Type B pancreatic cell (in vitro differentiated cells): Measurements from ENCODE around the gene TTC1. TPM values are rescaled to one million over a fixed set of nuclear protein-coding genes. Genes with fewer than 3 reads are reported as not detected.
"Not testable (repeated sequence)": the region's sequence is repeated elsewhere in the genome, so short reads cannot be mapped to it uniquely, and the experiment has no call there.

ENCODE experiments used
- DNase-seq: peaks from one replicate; pipeline ENCODE4 v3.0.0; 2021; ENCODE audit warnings: mixed read lengths; ENCODE audit not compliant: unreplicated experiment; ENCODE audit errors: extremely low spot score
- H3K27ac Mint-ChIP-seq: 2 replicates; pipeline ENCODE4 v1.8.0; 2021; ENCODE audit warnings: mild to moderate bottlenecking, mixed read lengths
- H3K27me3 Mint-ChIP-seq: 2 replicates; pipeline ENCODE4 v1.8.0; 2021; ENCODE audit warnings: mixed read lengths
- H3K36me3 Mint-ChIP-seq: 2 replicates; pipeline ENCODE4 v1.8.0; 2021; ENCODE audit warnings: mixed read lengths
- H3K4me1 Mint-ChIP-seq: one replicate; pipeline ENCODE4 v1.8.0; 2021; ENCODE audit warnings: mixed read lengths; ENCODE audit not compliant: unreplicated experiment
- H3K4me3 Mint-ChIP-seq: 2 replicates; pipeline ENCODE4 v1.8.0; 2021; ENCODE audit warnings: mild to moderate bottlenecking, mixed read lengths
- H3K9me3 Mint-ChIP-seq: 2 replicates; pipeline ENCODE4 v1.8.0; 2021; ENCODE audit warnings: mixed read lengths
- total RNA-seq: library from RNA; stranded (reverse); gene quantifications from 2 replicates; pipeline ENCODE4 v1.2.1, GENCODE V29; 2021; ENCODE audit warnings: low replicate concordance
- TF ChIP-seq, protein P1 (sequence below): fragments of 200-600 bp; sonication (generic); conservative IDR thresholded peaks from 2 replicates; pipeline ENCODE4 v1.5.0; 2021; ENCODE audit warnings: antibody characterized with exemption, mild to moderate bottlenecking

TTC1 gene
- total RNA-seq, 1 donor from 2014 or later: 34.6 TPM

DNA sequence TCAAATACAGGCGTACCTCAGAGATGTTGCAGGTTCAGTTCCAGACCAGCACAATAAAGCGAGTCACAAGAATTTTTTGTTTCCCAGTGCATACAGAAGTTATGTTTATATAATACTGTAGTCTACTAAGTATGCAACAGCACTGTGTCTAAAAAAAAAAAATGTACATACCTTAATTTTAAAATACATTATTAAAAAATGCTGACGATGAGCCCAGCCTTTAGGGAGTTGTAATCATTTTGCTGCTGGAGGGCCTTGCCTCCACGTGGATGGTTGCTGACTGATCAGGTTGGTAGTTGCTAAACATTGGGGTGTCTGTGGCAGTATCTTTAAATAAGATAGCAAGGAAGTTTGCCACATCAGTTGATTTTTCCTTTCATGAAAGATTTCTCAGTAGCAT, 48.3 kb downstream of the TTC1 start:
- no peak for DNase-seq
- TF ChIP-seq, protein P1, sequence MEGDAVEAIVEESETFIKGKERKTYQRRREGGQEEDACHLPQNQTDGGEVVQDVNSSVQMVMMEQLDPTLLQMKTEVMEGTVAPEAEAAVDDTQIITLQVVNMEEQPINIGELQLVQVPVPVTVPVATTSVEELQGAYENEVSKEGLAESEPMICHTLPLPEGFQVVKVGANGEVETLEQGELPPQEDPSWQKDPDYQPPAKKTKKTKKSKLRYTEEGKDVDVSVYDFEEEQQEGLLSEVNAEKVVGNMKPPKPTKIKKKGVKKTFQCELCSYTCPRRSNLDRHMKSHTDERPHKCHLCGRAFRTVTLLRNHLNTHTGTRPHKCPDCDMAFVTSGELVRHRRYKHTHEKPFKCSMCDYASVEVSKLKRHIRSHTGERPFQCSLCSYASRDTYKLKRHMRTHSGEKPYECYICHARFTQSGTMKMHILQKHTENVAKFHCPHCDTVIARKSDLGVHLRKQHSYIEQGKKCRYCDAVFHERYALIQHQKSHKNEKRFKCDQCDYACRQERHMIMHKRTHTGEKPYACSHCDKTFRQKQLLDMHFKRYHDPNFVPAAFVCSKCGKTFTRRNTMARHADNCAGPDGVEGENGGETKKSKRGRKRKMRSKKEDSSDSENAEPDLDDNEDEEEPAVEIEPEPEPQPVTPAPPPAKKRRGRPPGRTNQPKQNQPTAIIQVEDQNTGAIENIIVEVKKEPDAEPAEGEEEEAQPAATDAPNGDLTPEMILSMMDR: no peak
- Mint-ChIP-seq H3K4me1 (no peaks in the 10 kb centered on the region), H3K27ac (no peak overlapping the region), H3K27me3 (no peaks in the 10 kb centered on the region), H3K36me3 (peaks cover 41% of the 10 kb centered on the region), H3K4me3 (no peak overlapping the region), H3K9me3 (no peaks in the 10 kb centered on the region)

DNA sequence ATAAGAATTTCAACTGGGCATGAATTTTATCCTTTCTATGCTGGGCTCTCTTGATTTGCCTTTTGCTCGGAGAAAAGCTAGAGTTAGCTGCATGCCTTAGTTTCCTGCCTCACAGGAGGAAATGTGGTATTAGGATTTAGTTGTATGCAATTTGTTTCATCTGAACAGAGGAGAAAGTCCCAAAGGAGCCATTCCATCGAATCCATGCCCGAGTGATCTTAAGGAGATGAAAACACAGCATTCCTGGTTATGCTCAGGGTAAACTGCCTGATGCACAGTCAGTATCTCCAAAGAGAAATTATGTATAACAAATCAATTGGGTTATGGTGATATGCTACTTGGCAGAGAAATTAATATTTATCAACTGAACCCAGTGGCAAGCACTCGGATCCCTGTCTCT, 51.1 kb downstream of the TTC1 start:
- TF ChIP-seq, protein P1: no peak
- Mint-ChIP-seq H3K27me3 (no peaks in the 10 kb centered on the region), H3K4me1 (peaks cover 4% of the 10 kb centered on the region), H3K27ac (no peak overlapping the region), H3K9me3 (no peaks in the 10 kb centered on the region), H3K36me3 (peaks cover 31% of the 10 kb centered on the region), H3K4me3 (no peak overlapping the region)
- DNase-seq: no peak

DNA sequence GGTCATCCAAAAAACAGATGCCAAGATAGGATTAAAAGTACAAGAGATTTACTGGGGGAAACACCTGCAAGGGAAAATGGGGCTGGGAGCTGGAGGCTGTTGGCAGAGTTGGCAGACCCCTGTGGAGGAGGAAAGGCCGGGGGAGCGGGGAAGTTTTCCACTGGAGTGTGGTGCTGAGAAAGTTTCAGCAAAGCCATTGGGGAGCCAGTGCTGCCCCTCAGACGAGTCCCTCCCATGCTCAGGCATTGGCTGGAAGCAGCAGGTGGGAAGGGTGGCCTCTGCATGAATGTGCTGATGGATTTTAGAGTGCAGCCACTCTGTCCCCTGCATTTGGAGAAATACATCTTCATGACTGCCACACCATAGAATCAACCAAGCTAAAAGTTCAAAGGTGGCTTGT, 52.8 kb downstream of the TTC1 start:
- Mint-ChIP-seq H3K4me3 (no peak overlapping the region), H3K9me3 (no peaks in the 10 kb centered on the region), H3K4me1 (peaks cover 9% of the 10 kb centered on the region), H3K27ac (no peak overlapping the region), H3K36me3 (peaks cover 21% of the 10 kb centered on the region), H3K27me3 (no peaks in the 10 kb centered on the region)
- no peak for DNase-seq
- TF ChIP-seq, protein P1: no peak

DNA sequence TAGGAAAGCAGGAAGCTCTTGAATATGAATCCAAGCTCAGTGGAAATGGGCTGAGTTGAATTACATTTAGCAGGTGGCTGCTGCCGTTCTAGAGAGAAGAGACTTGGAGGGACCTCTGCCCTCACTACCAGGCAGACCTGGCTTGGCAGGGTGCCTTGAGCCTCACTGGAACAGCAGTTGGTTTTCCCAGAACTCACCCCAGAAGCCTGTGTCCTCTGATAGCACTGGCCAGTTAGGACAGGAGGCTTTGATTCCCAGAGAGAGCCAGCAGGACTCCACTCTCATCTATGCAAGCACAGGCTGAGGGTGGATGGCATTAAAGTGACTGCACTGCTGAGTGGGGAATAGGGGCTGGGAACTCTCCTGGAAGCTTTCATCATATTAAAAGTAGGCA, 55.5 kb downstream of the TTC1 start:
- Mint-ChIP-seq H3K36me3 (peaks cover 9% of the 10 kb centered on the region), H3K4me1 (peaks cover 9% of the 10 kb centered on the region), H3K4me3 (no peak overlapping the region), H3K27me3 (no peaks in the 10 kb centered on the region), H3K27ac (peak overlapping the region; percentile 95), H3K9me3 (no peaks in the 10 kb centered on the region)
- no peak for DNase-seq
- TF ChIP-seq, protein P1: no peak

DNA sequence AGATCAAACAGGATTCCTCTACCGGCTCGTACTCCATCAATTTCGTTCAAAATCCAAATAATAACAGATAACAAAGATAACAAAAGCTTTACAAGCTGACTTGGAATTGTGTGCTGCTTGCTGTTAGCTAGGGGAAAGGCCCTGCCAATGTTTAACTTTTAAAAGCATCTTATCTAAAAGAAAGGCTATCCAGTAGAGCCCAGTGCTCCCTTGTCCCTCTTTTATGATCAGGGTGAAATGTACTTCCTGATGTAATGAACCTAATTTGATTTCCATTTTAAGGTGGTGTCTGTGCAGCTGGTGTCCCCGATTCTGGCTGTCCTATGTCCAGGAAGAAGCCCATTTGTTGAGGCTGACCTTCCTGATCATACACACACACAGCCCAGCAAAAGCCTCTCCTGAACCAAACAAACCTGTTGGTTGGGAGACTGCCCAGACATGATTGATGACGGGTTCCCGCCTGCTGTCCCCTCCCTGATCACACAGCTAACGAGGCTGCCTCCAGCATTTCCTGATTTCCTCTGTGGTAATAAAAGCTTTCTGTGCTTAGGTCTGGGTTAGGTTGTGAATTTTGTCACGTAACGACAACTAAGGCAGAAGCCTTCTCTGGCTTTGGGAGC, 56.2 kb downstream of the TTC1 start:
- no peak for DNase-seq
- peak overlapping the region; percentile 18 for H3K4me3 Mint-ChIP-seq
- TF ChIP-seq, protein P1: no peak
- H3K27ac Mint-ChIP-seq: peak overlapping the region; percentile 95
- H3K27me3 Mint-ChIP-seq: no peaks in the 10 kb centered on the region
- no peaks in the 10 kb centered on the region for H3K9me3 Mint-ChIP-seq
- H3K4me1 Mint-ChIP-seq: peaks cover 9% of the 10 kb centered on the region
- H3K36me3 Mint-ChIP-seq: peaks cover 9% of the 10 kb centered on the region

DNA sequence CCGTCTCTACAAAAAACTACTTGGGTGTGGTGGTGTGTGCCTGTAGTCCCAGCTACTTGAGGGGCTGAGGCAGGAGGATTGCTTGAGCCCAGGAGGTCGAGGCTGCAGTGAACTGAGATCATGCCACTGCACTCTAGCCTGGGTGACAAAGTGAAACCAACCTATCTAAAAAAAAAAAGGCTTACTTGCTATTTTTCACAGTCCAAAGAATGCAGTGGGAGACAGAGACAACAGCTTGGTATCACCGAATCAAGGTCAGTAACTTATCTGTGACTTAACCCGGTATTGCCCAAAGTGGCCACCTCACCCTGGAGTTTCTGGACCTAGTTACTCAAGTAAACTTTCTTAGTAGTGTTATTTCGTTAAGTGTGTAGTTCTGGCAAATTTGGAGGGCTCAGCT, 60.2 kb downstream of the TTC1 start:
- not testable (repeated sequence) for DNase-seq, H3K4me3 Mint-ChIP-seq, H3K27ac Mint-ChIP-seq, H3K27me3 Mint-ChIP-seq, H3K9me3 Mint-ChIP-seq
- peaks cover 19% of the 10 kb centered on the region for H3K4me1 Mint-ChIP-seq
- peaks cover 16% of the 10 kb centered on the region for H3K36me3 Mint-ChIP-seq
